Stomach (tissue), 4 donors: ENCODE results near the gene ROBO1.

Experiments used
- POLR2A ChIP-seq, 4 donors: fragments of 450-650 bp; IDR thresholded peaks; one replicate each; pipeline ENCODE4 v1.6.1; 2016; ENCODE audit warnings: antibody characterized with exemption in 4 of 4, control low read depth in 2 of 4, mild to moderate bottlenecking in 1 of 4, moderate library complexity in 1 of 4
- POLR2AphosphoS5 ChIP-seq, 3 donors: sonication (generic); formaldehyde crosslinking; IDR thresholded peaks; one replicate each; pipeline ENCODE4 v1.6.1; 2016; ENCODE audit warnings: antibody characterized with exemption in 3 of 3
- TF ChIP-seq, protein P1 (sequence below), 7 experiments: fragments of 450-650 bp in 4 of 7; fragments of 200-600 bp in 3 of 7; sonication (generic) in 3 of 7; IDR thresholded peaks; one replicate each; pipeline ENCODE4 v1.5.1; 2016 to 2019; ENCODE audit warnings: antibody characterized with exemption in 7 of 7, control low read depth in 2 of 7, mild to moderate bottlenecking in 1 of 7

DNA sequence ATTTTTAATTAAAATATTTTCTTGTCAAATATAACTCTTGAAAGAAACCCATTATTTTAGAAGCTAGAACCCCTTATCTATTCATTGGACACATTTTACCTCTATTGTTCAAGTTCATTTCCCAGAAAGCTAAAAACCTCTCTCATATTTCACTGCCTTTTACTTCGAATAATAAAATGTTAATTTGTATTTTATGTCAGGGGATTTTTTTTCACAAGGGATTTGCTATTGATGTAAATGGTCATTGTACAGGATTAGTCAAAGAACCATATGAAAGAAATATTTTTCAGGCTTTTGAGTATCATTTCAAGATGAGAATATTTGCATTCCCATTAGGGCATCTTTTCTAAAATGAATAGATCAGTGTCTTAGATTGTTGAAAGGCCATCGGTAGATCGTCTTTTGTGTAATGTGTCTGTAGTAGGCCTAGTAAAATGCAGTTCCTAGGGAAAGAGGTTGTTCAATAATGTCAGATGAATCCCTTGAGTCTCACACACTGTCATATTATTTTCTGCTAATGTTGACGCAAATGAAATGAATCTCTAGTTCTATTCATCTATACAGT, 114.5 kb downstream of the ROBO1 start:
- TF ChIP-seq POLR2AphosphoS5 (IDR thresholded peaks at IDR 0.05), result no peak
- TF ChIP-seq, protein P1, sequence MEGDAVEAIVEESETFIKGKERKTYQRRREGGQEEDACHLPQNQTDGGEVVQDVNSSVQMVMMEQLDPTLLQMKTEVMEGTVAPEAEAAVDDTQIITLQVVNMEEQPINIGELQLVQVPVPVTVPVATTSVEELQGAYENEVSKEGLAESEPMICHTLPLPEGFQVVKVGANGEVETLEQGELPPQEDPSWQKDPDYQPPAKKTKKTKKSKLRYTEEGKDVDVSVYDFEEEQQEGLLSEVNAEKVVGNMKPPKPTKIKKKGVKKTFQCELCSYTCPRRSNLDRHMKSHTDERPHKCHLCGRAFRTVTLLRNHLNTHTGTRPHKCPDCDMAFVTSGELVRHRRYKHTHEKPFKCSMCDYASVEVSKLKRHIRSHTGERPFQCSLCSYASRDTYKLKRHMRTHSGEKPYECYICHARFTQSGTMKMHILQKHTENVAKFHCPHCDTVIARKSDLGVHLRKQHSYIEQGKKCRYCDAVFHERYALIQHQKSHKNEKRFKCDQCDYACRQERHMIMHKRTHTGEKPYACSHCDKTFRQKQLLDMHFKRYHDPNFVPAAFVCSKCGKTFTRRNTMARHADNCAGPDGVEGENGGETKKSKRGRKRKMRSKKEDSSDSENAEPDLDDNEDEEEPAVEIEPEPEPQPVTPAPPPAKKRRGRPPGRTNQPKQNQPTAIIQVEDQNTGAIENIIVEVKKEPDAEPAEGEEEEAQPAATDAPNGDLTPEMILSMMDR (IDR thresholded peaks at IDR 0.05), result no peak
- TF ChIP-seq POLR2A (IDR thresholded peaks at IDR 0.05), result no peak
